Airway epithelial cell (primary cell): ENCODE data around the gene PRPF39. TPM values are rescaled to one million over a fixed set of nuclear protein-coding genes. Genes with fewer than 3 reads are reported as not detected.

Experiments
- total RNA-seq: library from RNA; depleted of rRNA; stranded (reverse); fragments of >200 nt; gene quantifications from 2 replicates; pipeline ENCODE4 v1.2.3, GENCODE V29; 2015

PRPF39 gene
- total RNA-seq, result 15.0 and 16.1 TPM in 2 replicates

GRCh38 chr14:45083976-45084722, at the start of gene PRPF39:
TSS of gene PRPF39 (plus strand) at chr14:45084116. CDS start at chr14:45095240, 11,124 bp downstream.

GRCh38 chr14:45134051-45134958, 50.4 kb downstream of the PRPF39 start, which contains the start of gene FKBP3:
TSS of gene FKBP3 (minus strand) at chr14:45134481. CDS start at chr14:45134456, 25 bp downstream.

GRCh38 chr14:45135659-45136395, 51.9 kb downstream of the PRPF39 start, which contains the start of gene FANCM:
TSS of gene FANCM (plus strand) at chr14:45135930. CDS start at chr14:45136032, 102 bp downstream.

Other genes with a start within 250 kb of the PRPF39 start
- gene KLHL28, start 122.2 kb upstream of the PRPF39 start, total RNA-seq, result 5.9 and 6.3 TPM in 2 replicates
- gene TOGARAM1, start 121.9 kb upstream of the PRPF39 start, total RNA-seq, result 5.9 and 6.7 TPM in 2 replicates
- gene FKBP3, start 50.4 kb downstream of the PRPF39 start, total RNA-seq, result 28.7 and 46.9 TPM in 2 replicates
- gene FANCM, start 51.8 kb downstream of the PRPF39 start, total RNA-seq, result 4.7 and 5.7 TPM in 2 replicates
- gene MIS18BP1, start 169.1 kb downstream of the PRPF39 start, total RNA-seq, result 16.9 and 32.0 TPM in 2 replicates